Measurements from ENCODE around the gene GFI1. TPM values are rescaled to one million over a fixed set of nuclear protein-coding genes. Genes with fewer than 3 reads are reported as not detected.

GFI1 gene
- total and polyA plus RNA-seq, 5 donors from 2014 or later: 3.0 to 11.5 (median 6.5) TPM

- H3K27ac Mint-ChIP-seq: no peak overlapping the region
- no peak for ATAC-seq (ENCODE audit: low read depth in 2 of 2)
Observed at GRCh38 chr1:92502247-92502646, 15.5 kb upstream of the GFI1 start.

GRCh38 chr1:92500552-92500951, 13.8 kb upstream of the GFI1 start:
- peaks cover 0 to 34% (median 11%) of the 10 kb centered on the region in 4 donors for H3K4me1 Mint-ChIP-seq
- H3K4me3 Mint-ChIP-seq: no peak overlapping the region
- H3K36me3 Mint-ChIP-seq: no peaks in the 10 kb centered on the region
- H3K4me1 ChIP-seq (ENCODE audit: control insufficient read depth, insufficient read depth, low read length, poor library complexity, severe bottlenecking): peaks cover 7% of the 10 kb centered on the region
- H3K9me3 Mint-ChIP-seq: peaks cover 0 to 1% (median 0%) of the 10 kb centered on the region in 7 donors
- H3K27me3 ChIP-seq (ENCODE audit: control insufficient read depth, insufficient read depth, low read length): no peaks in the 10 kb centered on the region
- no peaks in the 10 kb centered on the region for H3K9me3 ChIP-seq (ENCODE audit: control insufficient read depth in 2 of 2, low read length in 2 of 2)
- DNase-seq: no peak
- H3K27ac Mint-ChIP-seq: no peak overlapping the region
- ATAC-seq (ENCODE audit: low read depth in 2 of 2): no peak
- no peak overlapping the region for H3K27ac ChIP-seq (ENCODE audit: insufficient read depth, low read length, poor library complexity, severe bottlenecking)
- H3K4me3 ChIP-seq (ENCODE audit: low read depth, low read length): no peak overlapping the region
- H3K36me3 ChIP-seq (ENCODE audit: control insufficient read depth, insufficient read depth, low read length): no peaks in the 10 kb centered on the region
- peaks cover 19% of the 10 kb centered on the region for H3K27me3 Mint-ChIP-seq

More at GRCh38 chr1:92502247-92502646, 15.5 kb upstream of the GFI1 start:
- H3K4me3 Mint-ChIP-seq: no peak overlapping the region
- DNase-seq: peak in 1 of 3 donors; percentile 32
- H3K36me3 Mint-ChIP-seq: no peaks in the 10 kb centered on the region
- peaks cover 13% of the 10 kb centered on the region for H3K27me3 Mint-ChIP-seq
- peaks cover 0 to 21% (median 9%) of the 10 kb centered on the region in 4 donors for H3K4me1 Mint-ChIP-seq
- H3K27me3 ChIP-seq (ENCODE audit: control insufficient read depth, insufficient read depth, low read length): no peaks in the 10 kb centered on the region
- H3K9me3 Mint-ChIP-seq: peaks cover 0 to 4% (median 0%) of the 10 kb centered on the region in 7 donors
- no peaks in the 10 kb centered on the region for H3K9me3 ChIP-seq (ENCODE audit: control insufficient read depth in 2 of 2, low read length in 2 of 2)
- no peak overlapping the region for H3K27ac ChIP-seq (ENCODE audit: insufficient read depth, low read length, poor library complexity, severe bottlenecking)
- no peak overlapping the region for H3K4me3 ChIP-seq (ENCODE audit: low read depth, low read length)
- H3K36me3 ChIP-seq (ENCODE audit: control insufficient read depth, insufficient read depth, low read length): no peaks in the 10 kb centered on the region
- no peaks in the 10 kb centered on the region for H3K4me1 ChIP-seq (ENCODE audit: control insufficient read depth, insufficient read depth, low read length, poor library complexity, severe bottlenecking)

GRCh38 chr1:92495392-92496063, 8.8 kb upstream of the GFI1 start:
- Mint-ChIP-seq H3K27ac (peak overlapping the region in 1 of 3 donors; percentile 84), H3K9me3 (peaks cover 0 to 1% (median 0%) of the 10 kb centered on the region in 7 donors), H3K4me1 (peaks cover 0 to 42% (median 7%) of the 10 kb centered on the region in 4 donors), H3K36me3 (no peaks in the 10 kb centered on the region), H3K4me3 (peak overlapping the region in 1 of 4 donors; percentile 57), H3K27me3 (peaks cover 16% of the 10 kb centered on the region)
- Histone ChIP-seq H3K4me1 (ENCODE audit: control insufficient read depth, insufficient read depth, low read length, poor library complexity, severe bottlenecking) (peaks cover 14% of the 10 kb centered on the region), H3K36me3 (ENCODE audit: control insufficient read depth, insufficient read depth, low read length) (no peaks in the 10 kb centered on the region), H3K27me3 (ENCODE audit: control insufficient read depth, insufficient read depth, low read length) (no peaks in the 10 kb centered on the region), H3K4me3 (ENCODE audit: low read depth, low read length) (peak overlapping the region; percentile 38), H3K27ac (ENCODE audit: insufficient read depth, low read length, poor library complexity, severe bottlenecking) (no peak overlapping the region), H3K9me3 (ENCODE audit: control insufficient read depth in 2 of 2, low read length in 2 of 2) (no peaks in the 10 kb centered on the region)
- no peak for ATAC-seq (ENCODE audit: low read depth in 2 of 2)
- DNase-seq: no peak

GRCh38 chr1:92494485-92495141, 7.9 kb upstream of the GFI1 start:
- Mint-ChIP-seq H3K4me1 (peaks cover 0 to 45% (median 7%) of the 10 kb centered on the region in 4 donors), H3K36me3 (no peaks in the 10 kb centered on the region), H3K4me3 (no peak overlapping the region), H3K9me3 (peaks cover 0 to 1% (median 0%) of the 10 kb centered on the region in 7 donors), H3K27ac (peak overlapping the region in 2 of 3 donors; percentile 65 to 76), H3K27me3 (peaks cover 17% of the 10 kb centered on the region)
- Histone ChIP-seq H3K27me3 (ENCODE audit: control insufficient read depth, insufficient read depth, low read length) (no peaks in the 10 kb centered on the region), H3K27ac (ENCODE audit: insufficient read depth, low read length, poor library complexity, severe bottlenecking) (no peak overlapping the region), H3K4me3 (ENCODE audit: low read depth, low read length) (no peak overlapping the region), H3K9me3 (ENCODE audit: control insufficient read depth in 2 of 2, low read length in 2 of 2) (no peaks in the 10 kb centered on the region), H3K4me1 (ENCODE audit: control insufficient read depth, insufficient read depth, low read length, poor library complexity, severe bottlenecking) (peaks cover 14% of the 10 kb centered on the region), H3K36me3 (ENCODE audit: control insufficient read depth, insufficient read depth, low read length) (no peaks in the 10 kb centered on the region)
- ATAC-seq (ENCODE audit: low read depth in 2 of 2) (no peak), DNase-seq (no peak)

- Mint-ChIP-seq H3K27ac (peak overlapping the region in 1 of 3 donors; percentile 73), H3K4me3 (no peak overlapping the region), H3K36me3 (no peaks in the 10 kb centered on the region), H3K4me1 (peaks cover 4 to 55% (median 13%) of the 10 kb centered on the region in 4 donors), H3K27me3 (peaks cover 17% of the 10 kb centered on the region), H3K9me3 (no peaks in the 10 kb centered on the region)
- H3K36me3 ChIP-seq (ENCODE audit: control insufficient read depth, insufficient read depth, low read length): no peaks in the 10 kb centered on the region
- H3K27ac ChIP-seq (ENCODE audit: insufficient read depth, low read length, poor library complexity, severe bottlenecking): no peak overlapping the region
- H3K27me3 ChIP-seq (ENCODE audit: control insufficient read depth, insufficient read depth, low read length): no peaks in the 10 kb centered on the region
- ATAC-seq (ENCODE audit: low read depth in 2 of 2): no peak
- DNase-seq: no peak
- no peak overlapping the region for H3K4me3 ChIP-seq (ENCODE audit: low read depth, low read length)
- peaks cover 17% of the 10 kb centered on the region for H3K4me1 ChIP-seq (ENCODE audit: control insufficient read depth, insufficient read depth, low read length, poor library complexity, severe bottlenecking)
- no peaks in the 10 kb centered on the region for H3K9me3 ChIP-seq (ENCODE audit: control insufficient read depth in 2 of 2, low read length in 2 of 2)
Observed at GRCh38 chr1:92493139-92493538, 6.4 kb upstream of the GFI1 start.

GRCh38 chr1:92488832-92489231, 2.1 kb upstream of the GFI1 start:
- Histone ChIP-seq H3K9me3 (ENCODE audit: control insufficient read depth in 2 of 2, low read length in 2 of 2) (no peaks in the 10 kb centered on the region), H3K36me3 (ENCODE audit: control insufficient read depth, insufficient read depth, low read length) (no peaks in the 10 kb centered on the region), H3K4me3 (ENCODE audit: low read depth, low read length) (no peak overlapping the region), H3K27me3 (ENCODE audit: control insufficient read depth, insufficient read depth, low read length) (no peaks in the 10 kb centered on the region), H3K4me1 (ENCODE audit: control insufficient read depth, insufficient read depth, low read length, poor library complexity, severe bottlenecking) (peaks cover 34% of the 10 kb centered on the region), H3K27ac (ENCODE audit: insufficient read depth, low read length, poor library complexity, severe bottlenecking) (no peak overlapping the region)
- Mint-ChIP-seq H3K4me1 (peaks cover 4 to 47% (median 16%) of the 10 kb centered on the region in 4 donors), H3K4me3 (peak overlapping the region in 2 of 4 donors; percentile 46 to 68), H3K9me3 (peaks cover 0 to 4% (median 0%) of the 10 kb centered on the region in 7 donors), H3K36me3 (no peaks in the 10 kb centered on the region), H3K27ac (peak overlapping the region in 2 of 3 donors; percentile 42 to 50), H3K27me3 (peaks cover 30% of the 10 kb centered on the region)
- no peak for ATAC-seq (ENCODE audit: low read depth in 2 of 2)
- DNase-seq: no peak

GRCh38 chr1:92488416-92488815, 1.7 kb upstream of the GFI1 start:
- H3K27me3 ChIP-seq (ENCODE audit: control insufficient read depth, insufficient read depth, low read length): no peaks in the 10 kb centered on the region
- no peaks in the 10 kb centered on the region for H3K36me3 ChIP-seq (ENCODE audit: control insufficient read depth, insufficient read depth, low read length)
- H3K4me3 ChIP-seq (ENCODE audit: low read depth, low read length): no peak overlapping the region
- peaks cover 0 to 4% (median 0%) of the 10 kb centered on the region in 7 donors for H3K9me3 Mint-ChIP-seq
- H3K27me3 Mint-ChIP-seq: peaks cover 33% of the 10 kb centered on the region
- H3K36me3 Mint-ChIP-seq: no peaks in the 10 kb centered on the region
- no peak for DNase-seq
- H3K4me3 Mint-ChIP-seq: peak overlapping the region in 2 of 4 donors; percentile 46 to 74
- no peak for ATAC-seq (ENCODE audit: low read depth in 2 of 2)
- peak overlapping the region in 2 of 3 donors; percentile 50 to 68 for H3K27ac Mint-ChIP-seq
- no peaks in the 10 kb centered on the region for H3K9me3 ChIP-seq (ENCODE audit: control insufficient read depth in 2 of 2, low read length in 2 of 2)
- H3K4me1 Mint-ChIP-seq: peaks cover 4 to 47% (median 16%) of the 10 kb centered on the region in 4 donors
- H3K4me1 ChIP-seq (ENCODE audit: control insufficient read depth, insufficient read depth, low read length, poor library complexity, severe bottlenecking): peaks cover 38% of the 10 kb centered on the region
- peak overlapping the region; percentile 33 for H3K27ac ChIP-seq (ENCODE audit: insufficient read depth, low read length, poor library complexity, severe bottlenecking)
